HL-60 (cell line): ENCODE measurements around the gene MYMX.
"Not testable (repeated sequence)": the region's sequence is repeated elsewhere in the genome, so short reads cannot be mapped to it uniquely, and the experiment has no call there.

Source experiments
- DNase-seq, 2 experiments: peaks; one replicate each; pipeline ENCODE4 v3.0.0-alpha.2; 2010 to 2020; ENCODE audit warnings: low read depth in 1 of 2, low spot score in 1 of 2
- H3K27ac ChIP-seq: fragments of 250-450 bp; sonication (Bioruptor Pico); replicated peaks from 2 replicates; pipeline ENCODE4 v1.5.1; 2020; ENCODE audit warnings: mild to moderate bottlenecking, moderate library complexity
- H3K27me3 ChIP-seq: fragments of 250-450 bp; sonication (Bioruptor Pico); 2 replicates; pipeline ENCODE4 v1.5.1; 2021; ENCODE audit warnings: mild to moderate bottlenecking, moderate library complexity; ENCODE audit not compliant: insufficient read depth, poor library complexity, severe bottlenecking
- H3K4me3 ChIP-seq: replicated peaks from 2 replicates; pipeline ENCODE4 v1.5.1; 2011; ENCODE audit warnings: mild to moderate bottlenecking, control low read depth, low read length; ENCODE audit not compliant: insufficient read depth
- GABPA ChIP-seq: IDR thresholded peaks from 2 replicates; pipeline ENCODE4 v1.6.1; 2012; ENCODE audit warnings: low read depth
- POLR2AphosphoS5 ChIP-seq: IDR thresholded peaks from 2 replicates; pipeline ENCODE4 v1.6.1; 2012; ENCODE audit warnings: low read depth
- SPI1 ChIP-seq: IDR thresholded peaks from 2 replicates; pipeline ENCODE4 v1.6.1; 2012; ENCODE audit warnings: low read depth, mild to moderate bottlenecking, borderline replicate concordance
- TF ChIP-seq, protein P1 (sequence below): IDR thresholded peaks from 2 replicates; pipeline ENCODE4 v1.6.1; 2012; ENCODE audit warnings: low read depth; ENCODE audit not compliant: insufficient replicate concordance
- TF ChIP-seq, protein P2 (sequence below): IDR thresholded peaks from one replicate; pipeline ENCODE4 v1.5.1; 2011; ENCODE audit warnings: low read length, control low read depth, inconsistent platforms; ENCODE audit not compliant: insufficient read depth

Gene MYMX

DNA sequence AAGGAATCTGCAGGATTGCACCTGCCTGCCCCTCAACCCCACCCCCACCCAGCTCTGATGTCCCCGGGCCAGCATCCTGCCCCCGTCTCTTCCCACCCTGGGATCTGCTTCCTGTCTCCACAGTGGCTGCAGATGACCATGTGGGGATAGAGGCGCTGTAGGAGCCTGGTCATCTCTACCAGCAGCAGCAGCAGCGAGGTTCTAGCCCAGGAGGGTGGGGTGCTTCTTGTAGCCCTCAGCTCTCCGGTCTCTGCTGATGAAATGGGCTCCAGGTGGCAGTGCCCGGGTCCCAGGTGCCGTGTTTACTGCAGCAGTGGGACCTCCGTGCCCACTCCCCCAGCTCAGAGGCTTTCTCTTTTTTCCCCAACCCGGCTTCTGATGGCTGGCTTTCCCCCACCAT lies 32.9 kb upstream of the MYMX start:
- TF ChIP-seq, protein P1, sequence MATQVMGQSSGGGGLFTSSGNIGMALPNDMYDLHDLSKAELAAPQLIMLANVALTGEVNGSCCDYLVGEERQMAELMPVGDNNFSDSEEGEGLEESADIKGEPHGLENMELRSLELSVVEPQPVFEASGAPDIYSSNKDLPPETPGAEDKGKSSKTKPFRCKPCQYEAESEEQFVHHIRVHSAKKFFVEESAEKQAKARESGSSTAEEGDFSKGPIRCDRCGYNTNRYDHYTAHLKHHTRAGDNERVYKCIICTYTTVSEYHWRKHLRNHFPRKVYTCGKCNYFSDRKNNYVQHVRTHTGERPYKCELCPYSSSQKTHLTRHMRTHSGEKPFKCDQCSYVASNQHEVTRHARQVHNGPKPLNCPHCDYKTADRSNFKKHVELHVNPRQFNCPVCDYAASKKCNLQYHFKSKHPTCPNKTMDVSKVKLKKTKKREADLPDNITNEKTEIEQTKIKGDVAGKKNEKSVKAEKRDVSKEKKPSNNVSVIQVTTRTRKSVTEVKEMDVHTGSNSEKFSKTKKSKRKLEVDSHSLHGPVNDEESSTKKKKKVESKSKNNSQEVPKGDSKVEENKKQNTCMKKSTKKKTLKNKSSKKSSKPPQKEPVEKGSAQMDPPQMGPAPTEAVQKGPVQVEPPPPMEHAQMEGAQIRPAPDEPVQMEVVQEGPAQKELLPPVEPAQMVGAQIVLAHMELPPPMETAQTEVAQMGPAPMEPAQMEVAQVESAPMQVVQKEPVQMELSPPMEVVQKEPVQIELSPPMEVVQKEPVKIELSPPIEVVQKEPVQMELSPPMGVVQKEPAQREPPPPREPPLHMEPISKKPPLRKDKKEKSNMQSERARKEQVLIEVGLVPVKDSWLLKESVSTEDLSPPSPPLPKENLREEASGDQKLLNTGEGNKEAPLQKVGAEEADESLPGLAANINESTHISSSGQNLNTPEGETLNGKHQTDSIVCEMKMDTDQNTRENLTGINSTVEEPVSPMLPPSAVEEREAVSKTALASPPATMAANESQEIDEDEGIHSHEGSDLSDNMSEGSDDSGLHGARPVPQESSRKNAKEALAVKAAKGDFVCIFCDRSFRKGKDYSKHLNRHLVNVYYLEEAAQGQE: no peak
- TF ChIP-seq SPI1: no peak
- TF ChIP-seq POLR2AphosphoS5: no peak
- TF ChIP-seq GABPA: no peak
- TF ChIP-seq, protein P2, sequence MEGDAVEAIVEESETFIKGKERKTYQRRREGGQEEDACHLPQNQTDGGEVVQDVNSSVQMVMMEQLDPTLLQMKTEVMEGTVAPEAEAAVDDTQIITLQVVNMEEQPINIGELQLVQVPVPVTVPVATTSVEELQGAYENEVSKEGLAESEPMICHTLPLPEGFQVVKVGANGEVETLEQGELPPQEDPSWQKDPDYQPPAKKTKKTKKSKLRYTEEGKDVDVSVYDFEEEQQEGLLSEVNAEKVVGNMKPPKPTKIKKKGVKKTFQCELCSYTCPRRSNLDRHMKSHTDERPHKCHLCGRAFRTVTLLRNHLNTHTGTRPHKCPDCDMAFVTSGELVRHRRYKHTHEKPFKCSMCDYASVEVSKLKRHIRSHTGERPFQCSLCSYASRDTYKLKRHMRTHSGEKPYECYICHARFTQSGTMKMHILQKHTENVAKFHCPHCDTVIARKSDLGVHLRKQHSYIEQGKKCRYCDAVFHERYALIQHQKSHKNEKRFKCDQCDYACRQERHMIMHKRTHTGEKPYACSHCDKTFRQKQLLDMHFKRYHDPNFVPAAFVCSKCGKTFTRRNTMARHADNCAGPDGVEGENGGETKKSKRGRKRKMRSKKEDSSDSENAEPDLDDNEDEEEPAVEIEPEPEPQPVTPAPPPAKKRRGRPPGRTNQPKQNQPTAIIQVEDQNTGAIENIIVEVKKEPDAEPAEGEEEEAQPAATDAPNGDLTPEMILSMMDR: no peak
- H3K4me3 ChIP-seq: no peak overlapping the region
- no peak for DNase-seq
- H3K27me3 ChIP-seq: no peaks in the 10 kb centered on the region
- H3K27ac ChIP-seq: no peak overlapping the region

DNA sequence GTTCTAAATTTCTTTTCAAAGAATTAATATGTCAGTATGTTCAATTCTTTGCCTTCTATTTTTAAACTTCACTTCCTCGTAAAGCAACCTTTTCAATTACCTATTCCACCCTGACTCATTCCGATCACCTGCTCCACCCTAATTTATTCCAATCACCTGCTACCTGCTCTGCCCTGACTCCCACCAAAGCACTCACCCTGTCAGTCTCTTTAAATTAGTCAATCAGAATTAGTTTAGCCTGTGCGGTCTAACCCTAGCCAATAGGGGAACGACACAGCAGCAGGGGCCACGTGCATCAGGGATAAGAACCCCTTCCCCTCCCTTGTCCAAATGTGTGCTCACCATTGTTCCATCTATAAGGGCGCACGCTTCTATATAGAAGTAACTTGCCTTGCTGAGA lies 31.4 kb upstream of the MYMX start:
- DNase-seq, H3K27ac ChIP-seq, H3K27me3 ChIP-seq, H3K4me3 ChIP-seq: not testable (repeated sequence)

DNA sequence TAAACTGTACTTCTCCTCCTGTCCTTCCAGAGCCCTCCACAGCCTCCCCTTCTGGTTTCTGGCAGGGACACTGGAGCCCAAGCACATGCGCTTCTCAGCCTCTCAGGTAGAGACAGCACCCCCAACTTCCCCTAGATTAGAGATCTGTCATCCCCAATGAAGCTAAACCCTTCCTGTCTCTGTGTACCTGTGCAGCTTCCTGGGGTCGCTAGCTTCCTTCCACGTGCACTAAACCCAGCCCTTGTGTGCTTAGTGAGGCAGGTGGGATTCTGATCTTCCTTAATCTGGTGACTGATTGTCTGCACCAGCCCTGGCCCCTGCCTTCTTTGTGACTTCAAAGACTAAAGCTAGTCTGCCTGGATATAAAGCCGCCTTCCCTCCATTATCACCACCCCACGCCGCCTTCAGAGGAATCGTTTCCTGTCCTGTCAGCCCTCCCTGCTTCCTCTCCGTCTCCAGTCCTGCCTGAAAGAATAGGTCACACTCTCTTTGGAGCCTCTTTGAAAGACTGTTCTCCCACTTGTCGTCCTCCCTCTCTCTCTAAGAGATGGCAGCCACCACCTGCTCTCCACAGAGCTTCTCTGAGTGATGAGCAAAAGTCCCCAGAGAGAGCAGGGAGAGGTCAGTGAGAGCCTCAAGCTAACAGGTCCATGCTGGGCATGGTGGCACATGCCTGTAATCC lies 30.6 kb upstream of the MYMX start:
- H3K4me3 ChIP-seq: no peak overlapping the region
- DNase-seq: no peak
- no peak for TF ChIP-seq GABPA
- TF ChIP-seq, protein P1: no peak
- TF ChIP-seq, protein P2: no peak
- no peak for TF ChIP-seq POLR2AphosphoS5
- TF ChIP-seq SPI1: no peak

DNA sequence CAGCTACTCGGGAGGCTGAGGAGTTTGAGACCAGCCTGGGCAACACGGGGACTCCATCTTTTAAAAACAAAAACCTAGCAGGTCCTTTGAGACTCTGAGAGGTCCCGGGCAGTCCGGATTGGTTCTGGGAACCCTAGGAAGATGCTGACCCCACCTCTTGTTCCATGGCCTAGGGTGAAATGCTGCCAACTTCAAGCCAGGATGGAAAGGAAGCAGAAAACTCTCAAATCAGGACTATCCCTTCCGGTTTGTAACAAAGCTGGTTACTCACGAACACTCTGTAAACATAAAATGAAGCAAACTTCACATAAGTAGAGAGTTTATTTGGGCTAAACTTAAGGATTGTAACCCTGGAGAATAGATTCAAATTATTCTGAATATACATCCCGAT lies 30.1 kb upstream of the MYMX start:
- TF ChIP-seq POLR2AphosphoS5 (no peak), GABPA (no peak), SPI1 (no peak)
- TF ChIP-seq, protein P2: no peak
- TF ChIP-seq, protein P1: no peak
- H3K4me3 ChIP-seq: no peak overlapping the region
- H3K27me3 ChIP-seq: no peaks in the 10 kb centered on the region
- no peak for DNase-seq
- no peak overlapping the region for H3K27ac ChIP-seq

More for the DNA sequence above, 30.6 kb upstream of the MYMX start:
- Histone ChIP-seq H3K27me3 (no peaks in the 10 kb centered on the region), H3K27ac (no peak overlapping the region)
